Esophagus squamous epithelium (tissue), 4 donors: ENCODE measurements around the gene COPS4.

Source experiments
- POLR2A ChIP-seq, 4 donors: fragments of 450-650 bp; IDR thresholded peaks; one replicate each; pipeline ENCODE4 v1.6.1; 2017; ENCODE audit warnings: antibody characterized with exemption in 4 of 4, mild to moderate bottlenecking in 4 of 4, moderate library complexity in 3 of 4
- TF ChIP-seq, protein P1 (sequence below), 6 experiments: fragments of 450-650 bp in 4 of 6; fragments of 200-600 bp in 2 of 6; sonication (generic) in 2 of 6; IDR thresholded peaks; one replicate each; pipeline ENCODE4 v1.5.1; 2016 to 2019; ENCODE audit warnings: antibody characterized with exemption in 6 of 6, mild to moderate bottlenecking in 4 of 6, moderate library complexity in 4 of 6

DNA sequence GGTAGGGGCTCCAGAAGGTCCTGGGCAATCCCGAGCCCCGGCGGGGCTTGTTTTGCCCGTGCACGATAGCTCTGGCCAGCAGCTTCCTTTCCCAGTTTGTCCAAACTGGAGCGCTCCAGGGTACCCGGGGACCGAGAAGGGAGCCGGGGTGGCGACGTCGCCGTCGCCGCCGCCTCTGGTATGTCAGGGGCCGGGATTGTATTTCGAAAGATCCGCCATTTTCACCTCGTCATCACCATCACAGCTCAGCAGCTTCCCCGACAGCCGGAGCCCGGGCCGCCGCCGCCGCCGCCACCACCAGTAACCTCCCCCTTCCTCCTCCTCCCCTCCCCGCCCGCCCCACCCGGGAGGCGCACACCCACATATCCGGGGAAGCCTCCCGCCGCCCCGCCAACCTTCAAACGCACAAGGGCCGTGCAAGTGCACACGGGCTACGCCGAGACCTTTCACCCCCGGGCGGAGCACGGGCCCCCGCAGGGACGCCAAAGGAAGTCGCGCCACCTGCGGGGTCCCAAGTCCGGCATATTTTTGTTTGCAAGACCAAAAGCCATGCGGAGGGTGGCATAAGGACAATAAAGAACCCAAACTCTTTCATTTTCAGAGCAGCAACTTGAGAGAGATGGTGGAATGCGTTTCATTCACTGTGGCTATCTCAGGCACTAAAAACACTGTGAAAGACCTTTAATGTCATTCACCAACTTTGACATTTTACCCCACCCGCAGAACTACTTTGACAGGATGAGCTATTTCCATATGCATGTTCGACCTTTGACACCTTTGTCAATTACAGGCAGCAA, 24.3 kb upstream of the COPS4 start, which contains the start of gene LIN54:
- TF ChIP-seq POLR2A (IDR thresholded peaks at IDR 0.05), result peak in 1 of 4 donors; percentile 28
- TF ChIP-seq, protein P1, sequence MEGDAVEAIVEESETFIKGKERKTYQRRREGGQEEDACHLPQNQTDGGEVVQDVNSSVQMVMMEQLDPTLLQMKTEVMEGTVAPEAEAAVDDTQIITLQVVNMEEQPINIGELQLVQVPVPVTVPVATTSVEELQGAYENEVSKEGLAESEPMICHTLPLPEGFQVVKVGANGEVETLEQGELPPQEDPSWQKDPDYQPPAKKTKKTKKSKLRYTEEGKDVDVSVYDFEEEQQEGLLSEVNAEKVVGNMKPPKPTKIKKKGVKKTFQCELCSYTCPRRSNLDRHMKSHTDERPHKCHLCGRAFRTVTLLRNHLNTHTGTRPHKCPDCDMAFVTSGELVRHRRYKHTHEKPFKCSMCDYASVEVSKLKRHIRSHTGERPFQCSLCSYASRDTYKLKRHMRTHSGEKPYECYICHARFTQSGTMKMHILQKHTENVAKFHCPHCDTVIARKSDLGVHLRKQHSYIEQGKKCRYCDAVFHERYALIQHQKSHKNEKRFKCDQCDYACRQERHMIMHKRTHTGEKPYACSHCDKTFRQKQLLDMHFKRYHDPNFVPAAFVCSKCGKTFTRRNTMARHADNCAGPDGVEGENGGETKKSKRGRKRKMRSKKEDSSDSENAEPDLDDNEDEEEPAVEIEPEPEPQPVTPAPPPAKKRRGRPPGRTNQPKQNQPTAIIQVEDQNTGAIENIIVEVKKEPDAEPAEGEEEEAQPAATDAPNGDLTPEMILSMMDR (IDR thresholded peaks at IDR 0.05), result no peak
